ENCODE results near the gene HMGCL. TPM values are rescaled to one million over a fixed set of nuclear protein-coding genes. Genes with fewer than 3 reads are reported as not detected.

Gene HMGCL
- total RNA-seq, 4 donors from 2014 or later = 25.5 to 50.0 (median 43.9) TPM

DNA sequence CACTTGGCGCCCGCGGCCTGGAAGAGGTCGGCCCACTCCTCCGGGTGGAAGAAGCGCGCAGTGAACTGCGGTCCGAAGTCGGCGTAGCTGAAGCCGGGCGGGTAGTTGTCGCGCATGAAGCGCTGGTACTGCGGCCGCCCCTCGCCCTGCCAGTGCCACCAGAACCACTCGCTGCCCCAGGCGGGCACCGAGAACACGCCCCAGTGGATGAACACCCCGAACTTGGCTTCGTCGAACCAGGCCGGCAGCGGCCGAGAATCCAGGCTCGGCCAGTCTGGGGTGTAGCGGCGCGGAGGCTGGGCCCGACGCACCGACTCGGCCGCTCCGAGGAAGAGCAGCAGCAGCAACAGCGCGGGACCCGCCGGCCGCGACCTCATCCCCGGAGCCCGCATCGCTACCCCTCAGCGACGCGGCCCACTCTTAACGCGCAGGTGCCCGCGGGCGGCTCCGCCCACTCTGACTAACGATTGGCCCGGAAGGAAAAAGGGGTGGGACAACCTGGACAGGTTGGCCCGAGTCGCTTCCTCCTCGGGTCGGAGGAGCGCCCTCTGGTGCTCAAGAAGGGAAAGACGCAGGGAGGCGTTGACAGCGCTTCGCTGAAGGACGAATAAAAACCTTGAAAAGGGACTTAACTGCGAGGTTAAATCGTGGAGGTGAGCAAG lies 42.8 kb upstream of the HMGCL start, which contains the start of gene FUCA1:
Gene FUCA1, minus strand, starts transcription at position 396 of the 662 bp plus-strand sequence. Its CDS starts 4 bp downstream, at position 392.
- H3K4me1 ChIP-seq = peaks cover 17 to 34% (median 22%) of the 10 kb centered on the region in 4 donors
- TF ChIP-seq EP300 (IDR thresholded peaks at IDR 0.05) = no peak
- peak; percentile 66 for TF ChIP-seq POLR2A (IDR thresholded peaks at IDR 0.05; ENCODE audit: low read depth)
- peak; percentile 87 to 90 for TF ChIP-seq POLR2AphosphoS5 (IDR thresholded peaks at IDR 0.05)
- TF ChIP-seq, protein P1, sequence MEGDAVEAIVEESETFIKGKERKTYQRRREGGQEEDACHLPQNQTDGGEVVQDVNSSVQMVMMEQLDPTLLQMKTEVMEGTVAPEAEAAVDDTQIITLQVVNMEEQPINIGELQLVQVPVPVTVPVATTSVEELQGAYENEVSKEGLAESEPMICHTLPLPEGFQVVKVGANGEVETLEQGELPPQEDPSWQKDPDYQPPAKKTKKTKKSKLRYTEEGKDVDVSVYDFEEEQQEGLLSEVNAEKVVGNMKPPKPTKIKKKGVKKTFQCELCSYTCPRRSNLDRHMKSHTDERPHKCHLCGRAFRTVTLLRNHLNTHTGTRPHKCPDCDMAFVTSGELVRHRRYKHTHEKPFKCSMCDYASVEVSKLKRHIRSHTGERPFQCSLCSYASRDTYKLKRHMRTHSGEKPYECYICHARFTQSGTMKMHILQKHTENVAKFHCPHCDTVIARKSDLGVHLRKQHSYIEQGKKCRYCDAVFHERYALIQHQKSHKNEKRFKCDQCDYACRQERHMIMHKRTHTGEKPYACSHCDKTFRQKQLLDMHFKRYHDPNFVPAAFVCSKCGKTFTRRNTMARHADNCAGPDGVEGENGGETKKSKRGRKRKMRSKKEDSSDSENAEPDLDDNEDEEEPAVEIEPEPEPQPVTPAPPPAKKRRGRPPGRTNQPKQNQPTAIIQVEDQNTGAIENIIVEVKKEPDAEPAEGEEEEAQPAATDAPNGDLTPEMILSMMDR (IDR thresholded peaks at IDR 0.05) = peak; percentile 94 to 96 (median 96)
- DNase-seq (ENCODE audit: extremely low spot score) = peak; percentile 98
- WGBS = 0% methylated on average over 28 of the region's 71 CpGs
- H3K27ac ChIP-seq (replicated peaks in 1 of 4) = peak within 1 kb of the TSS; percentile 57 to 82 (median 77)
- no peaks in the 10 kb centered on the region for H3K9me3 ChIP-seq
- H3K36me3 ChIP-seq = peaks cover 0 to 24% (median 15%) of the 10 kb centered on the region in 4 donors
- no peaks in the 10 kb centered on the region for H3K27me3 ChIP-seq
- H3K4me3 ChIP-seq = peak within 1 kb of the TSS; percentile 72 to 92 (median 86)
- intact Hi-C loops (cut with DNase I) = loop anchor here (5.0 kb wide), 3 partner anchors 56 to 159 kb away; partner anchors contain the start of gene PITHD1

DNA sequence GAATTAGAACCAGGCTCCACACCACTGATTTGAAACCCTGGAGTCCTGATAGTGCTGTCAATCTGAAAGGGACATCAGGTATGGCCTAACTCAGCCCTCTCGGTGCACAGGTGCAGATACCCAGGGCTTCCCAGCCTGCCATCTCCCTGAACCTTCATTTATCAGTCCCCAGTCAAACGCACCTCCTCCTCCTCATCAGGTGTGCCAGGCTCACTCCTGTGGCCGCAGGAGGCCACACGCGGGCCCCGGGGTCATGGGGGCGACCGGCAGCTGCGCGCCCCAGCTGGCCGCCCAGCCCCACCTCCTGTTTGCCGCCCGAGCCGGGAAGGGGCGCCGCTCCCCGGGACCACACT lies 42.3 kb upstream of the HMGCL start:
- TF ChIP-seq EP300 (IDR thresholded peaks at IDR 0.05) (no peak), POLR2AphosphoS5 (IDR thresholded peaks at IDR 0.05) (no peak), POLR2A (IDR thresholded peaks at IDR 0.05; ENCODE audit: low read depth) (no peak)
- TF ChIP-seq, protein P1 (IDR thresholded peaks at IDR 0.05) = no peak
- Histone ChIP-seq H3K36me3 (peaks cover 0 to 29% (median 20%) of the 10 kb centered on the region in 4 donors), H3K4me1 (peaks cover 17 to 34% (median 22%) of the 10 kb centered on the region in 4 donors), H3K9me3 (no peaks in the 10 kb centered on the region), H3K27ac (replicated peaks in 1 of 4) (peak overlapping the region; percentile 57 to 82 (median 77)), H3K27me3 (no peaks in the 10 kb centered on the region), H3K4me3 (peak overlapping the region; percentile 72 to 92 (median 86))
- WGBS = 33% methylated on average over 1 of the region's 17 CpGs
- DNase-seq (ENCODE audit: extremely low spot score) = no peak
- intact Hi-C loops (cut with DNase I) = loop anchor here (5.0 kb wide), 3 partner anchors 55 to 160 kb away; partner anchors contain the start of gene PITHD1

DNA sequence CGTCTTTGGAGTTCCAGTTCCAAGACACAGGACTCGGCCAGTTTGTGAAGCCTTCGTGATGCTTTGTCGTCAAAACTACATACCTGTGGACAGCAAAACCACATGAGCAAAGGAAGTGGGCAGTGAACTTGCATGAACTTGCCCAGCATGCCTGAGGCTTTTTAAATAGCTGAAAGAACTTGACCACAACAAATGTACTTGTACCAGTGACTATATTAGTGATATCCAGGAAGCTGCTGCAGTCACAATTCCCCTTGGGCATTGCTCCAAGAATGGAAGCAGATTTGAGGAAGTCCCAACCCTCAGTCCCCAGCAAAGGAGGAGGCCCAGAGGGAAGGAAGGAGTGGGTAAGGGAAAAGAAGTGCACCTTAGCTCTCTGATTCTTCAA lies 40.3 kb upstream of the HMGCL start:
- TF ChIP-seq, protein P1 (IDR thresholded peaks at IDR 0.05) = no peak
- no peak for TF ChIP-seq POLR2A (IDR thresholded peaks at IDR 0.05; ENCODE audit: low read depth)
- no peak for TF ChIP-seq EP300 (IDR thresholded peaks at IDR 0.05)
- no peak for TF ChIP-seq POLR2AphosphoS5 (IDR thresholded peaks at IDR 0.05)
- H3K36me3 ChIP-seq = peaks cover 3 to 47% (median 36%) of the 10 kb centered on the region in 4 donors
- intact Hi-C loops (cut with DNase I) = loop anchor here (5.0 kb wide), 3 partner anchors 53 to 162 kb away; partner anchors contain the start of gene PITHD1
- H3K4me3 ChIP-seq = no peak overlapping the region
- no peak for DNase-seq (ENCODE audit: extremely low spot score)
- 89% methylated on average over 4 of the region's 4 CpGs for WGBS
- no peaks in the 10 kb centered on the region for H3K9me3 ChIP-seq
- H3K27ac ChIP-seq (replicated peaks in 1 of 4) = no peak overlapping the region
- H3K27me3 ChIP-seq = no peaks in the 10 kb centered on the region
- H3K4me1 ChIP-seq = peaks cover 17 to 34% (median 22%) of the 10 kb centered on the region in 4 donors

DNA sequence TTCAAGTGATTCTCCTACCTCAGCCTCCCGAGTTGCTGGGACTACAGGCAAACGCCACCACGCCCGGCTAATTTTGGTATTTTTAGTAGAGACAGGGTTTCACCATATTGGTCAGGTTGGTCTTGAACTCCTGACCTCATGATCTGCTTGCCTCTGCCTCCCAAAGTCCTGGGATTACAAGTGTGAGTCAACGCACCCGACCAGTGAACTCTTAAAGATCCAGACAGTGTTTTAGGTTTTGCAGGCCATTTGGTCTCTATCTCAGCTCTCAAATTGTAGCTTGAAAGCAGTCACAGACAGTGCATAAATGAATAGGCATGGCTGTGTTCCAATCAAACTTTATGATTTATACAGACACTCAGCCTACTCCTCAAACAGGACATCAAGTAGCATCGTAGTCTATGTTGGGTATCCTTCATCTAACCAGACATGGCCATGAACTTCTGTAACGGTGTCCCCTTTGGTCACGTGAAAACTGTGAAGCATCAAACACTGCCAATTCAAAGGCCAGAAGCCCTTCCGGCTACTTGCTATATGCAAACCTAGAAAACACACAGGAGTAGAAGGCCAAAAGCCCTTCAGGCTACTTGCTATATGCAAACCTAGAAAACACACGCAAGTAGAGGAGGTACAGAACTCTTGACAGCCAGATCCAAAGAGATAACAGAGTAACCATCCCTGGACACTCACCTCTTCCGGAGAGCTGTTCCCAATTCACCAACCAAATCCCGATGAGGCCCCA lies 39.7 kb upstream of the HMGCL start:
- 95% methylated on average over 13 of the region's 13 CpGs for WGBS
- Histone ChIP-seq H3K36me3 (peaks cover 5 to 51% (median 40%) of the 10 kb centered on the region in 4 donors), H3K4me1 (peaks cover 17 to 34% (median 22%) of the 10 kb centered on the region in 4 donors), H3K27ac (replicated peaks in 1 of 4) (no peak overlapping the region), H3K4me3 (no peak overlapping the region), H3K9me3 (no peaks in the 10 kb centered on the region), H3K27me3 (no peaks in the 10 kb centered on the region)
- TF ChIP-seq, protein P1 (IDR thresholded peaks at IDR 0.05) = no peak
- TF ChIP-seq POLR2AphosphoS5 (IDR thresholded peaks at IDR 0.05) = no peak
- TF ChIP-seq POLR2A (IDR thresholded peaks at IDR 0.05; ENCODE audit: low read depth) = no peak
- TF ChIP-seq EP300 (IDR thresholded peaks at IDR 0.05) = no peak
- intact Hi-C loops (cut with DNase I) = loop anchor here (5.0 kb wide), 3 partner anchors 53 to 162 kb away; partner anchors contain the start of gene PITHD1
- no peak for DNase-seq (ENCODE audit: extremely low spot score)
